Cardiac fibroblast (primary cell): ENCODE data around the gene RAPGEF4.

Source experiments
- DNase-seq, 2 donors: peaks; one replicate each; pipeline versions ENCODE4 v3.0.0 to v3.0.0-alpha.2; 2010; ENCODE audit warnings: low read depth in 2 of 2
- H3K4me3 ChIP-seq, 2 donors: replicated peaks in 1 of 2; 1 replicate in 1 of 2; 2 replicates in 1 of 2; pipeline ENCODE4 v1.5.1; 2011; ENCODE audit warnings: low read depth in 2 of 2, low read length in 2 of 2, mild to moderate bottlenecking in 2 of 2, moderate library complexity in 1 of 2
- CTCF ChIP-seq: IDR thresholded peaks from one replicate; pipeline ENCODE4 v1.5.1; 2011; ENCODE audit warnings: low read depth, mild to moderate bottlenecking, low read length, inconsistent platforms

Gene RAPGEF4

GRCh38 chr2:172900871-172901270, 165.2 kb downstream of the RAPGEF4 start:
- H3K4me3 ChIP-seq = no peak overlapping the region
- no peak for TF ChIP-seq CTCF
- DNase-seq = no peak

GRCh38 chr2:172901913-172902312, 166.3 kb downstream of the RAPGEF4 start:
- no peak for TF ChIP-seq CTCF
- no peak for DNase-seq
- H3K4me3 ChIP-seq = no peak overlapping the region

GRCh38 chr2:172904236-172904635, 168.6 kb downstream of the RAPGEF4 start:
- no peak overlapping the region for H3K4me3 ChIP-seq
- no peak for TF ChIP-seq CTCF
- no peak for DNase-seq

GRCh38 chr2:172905937-172906811, 170.5 kb downstream of the RAPGEF4 start:
- no peak for TF ChIP-seq CTCF
- peak in 1 of 2 donors; percentile 52 for DNase-seq

GRCh38 chr2:172908275-172908674, 172.6 kb downstream of the RAPGEF4 start:
- no peak for TF ChIP-seq CTCF
- DNase-seq = no peak
- no peak overlapping the region for H3K4me3 ChIP-seq

More at GRCh38 chr2:172905937-172906811, 170.5 kb downstream of the RAPGEF4 start:
- no peak overlapping the region for H3K4me3 ChIP-seq

GRCh38 chr2:172909454-172909853, 173.8 kb downstream of the RAPGEF4 start:
- H3K4me3 ChIP-seq = no peak overlapping the region
- no peak for TF ChIP-seq CTCF
- DNase-seq = no peak
